ENCODE measurements around the gene PFDN5. TPM values are rescaled to one million over a fixed set of nuclear protein-coding genes. Genes with fewer than 3 reads are reported as not detected.

The PFDN5 gene
- 1,442 TPM for polyA plus RNA-seq

- peaks cover 15 to 34% (median 33%) of the 10 kb centered on the region in 3 donors for H3K4me1 Mint-ChIP-seq
Observed at GRCh38 chr12:53295070-53295890, at the start of gene PFDN5. Gene PFDN5 (plus strand): TSS chr12:53295542. CDS start chr12:53295568, 26 bp downstream.

GRCh38 chr12:53251477-53252348, 43.6 kb upstream of the PFDN5 start:
- Mint-ChIP-seq H3K4me1 (peaks cover 15 to 35% (median 24%) of the 10 kb centered on the region in 3 donors), H3K27ac (peak overlapping the region; percentile 86 to 95 (median 94)), H3K4me3 (peak overlapping the region; percentile 96 to 99 (median 99)), H3K9me3 (no peaks in the 10 kb centered on the region), H3K36me3 (peaks cover 4% of the 10 kb centered on the region), H3K27me3 (no peaks in the 10 kb centered on the region)

More at GRCh38 chr12:53295070-53295890, at the start of gene PFDN5:
- Mint-ChIP-seq H3K9me3 (no peaks in the 10 kb centered on the region), H3K36me3 (peaks cover 7% of the 10 kb centered on the region), H3K4me3 (peak within 1 kb of the TSS; percentile 95 to 100 (median 99)), H3K27ac (peak within 1 kb of the TSS; percentile 87 to 99 (median 99)), H3K27me3 (no peaks in the 10 kb centered on the region)

GRCh38 chr12:53252349-53252916, 42.9 kb upstream of the PFDN5 start:
- H3K27ac Mint-ChIP-seq: peak overlapping the region; percentile 73 to 94 (median 86)
- no peaks in the 10 kb centered on the region for H3K27me3 Mint-ChIP-seq
- H3K4me1 Mint-ChIP-seq: peaks cover 15 to 36% (median 24%) of the 10 kb centered on the region in 3 donors
- H3K36me3 Mint-ChIP-seq: peaks cover 4% of the 10 kb centered on the region
- no peaks in the 10 kb centered on the region for H3K9me3 Mint-ChIP-seq
- peak overlapping the region; percentile 96 to 99 (median 99) for H3K4me3 Mint-ChIP-seq

- H3K9me3 Mint-ChIP-seq: no peaks in the 10 kb centered on the region
- H3K36me3 Mint-ChIP-seq: peaks cover 4% of the 10 kb centered on the region
- peak overlapping the region; percentile 96 to 99 (median 99) for H3K4me3 Mint-ChIP-seq
- peak overlapping the region; percentile 73 to 94 (median 86) for H3K27ac Mint-ChIP-seq
- peaks cover 19 to 39% (median 26%) of the 10 kb centered on the region in 3 donors for H3K4me1 Mint-ChIP-seq
- no peaks in the 10 kb centered on the region for H3K27me3 Mint-ChIP-seq
Observed at GRCh38 chr12:53253298-53253697, 42.0 kb upstream of the PFDN5 start.

- Mint-ChIP-seq H3K27ac (peak overlapping the region in 1 of 3 donors; percentile 80), H3K27me3 (no peaks in the 10 kb centered on the region), H3K9me3 (no peaks in the 10 kb centered on the region), H3K4me3 (peak overlapping the region in 3 of 4 donors; percentile 9 to 96 (median 51)), H3K36me3 (peaks cover 4% of the 10 kb centered on the region), H3K4me1 (peaks cover 19 to 46% (median 26%) of the 10 kb centered on the region in 3 donors)
Observed at GRCh38 chr12:53254816-53255545, 40.4 kb upstream of the PFDN5 start.

GRCh38 chr12:53255996-53256395, 39.3 kb upstream of the PFDN5 start:
- H3K4me3 Mint-ChIP-seq: peak overlapping the region; percentile 51 to 90 (median 82)
- no peaks in the 10 kb centered on the region for H3K27me3 Mint-ChIP-seq
- H3K36me3 Mint-ChIP-seq: peaks cover 4% of the 10 kb centered on the region
- peaks cover 19 to 46% (median 26%) of the 10 kb centered on the region in 3 donors for H3K4me1 Mint-ChIP-seq
- H3K27ac Mint-ChIP-seq: peak overlapping the region; percentile 75 to 90 (median 80)
- no peaks in the 10 kb centered on the region for H3K9me3 Mint-ChIP-seq

- Mint-ChIP-seq H3K4me1 (peaks cover 11 to 29% (median 19%) of the 10 kb centered on the region in 3 donors), H3K9me3 (no peaks in the 10 kb centered on the region), H3K4me3 (peak overlapping the region in 1 of 4 donors; percentile 65), H3K36me3 (peaks cover 2% of the 10 kb centered on the region), H3K27me3 (no peaks in the 10 kb centered on the region), H3K27ac (peak overlapping the region in 2 of 3 donors; percentile 48 to 63)
Observed at GRCh38 chr12:53258541-53259539, 36.5 kb upstream of the PFDN5 start.

GRCh38 chr12:53259891-53260290, 35.5 kb upstream of the PFDN5 start:
- Mint-ChIP-seq H3K27me3 (no peaks in the 10 kb centered on the region), H3K36me3 (no peaks in the 10 kb centered on the region), H3K9me3 (no peaks in the 10 kb centered on the region), H3K4me3 (no peak overlapping the region), H3K27ac (no peak overlapping the region), H3K4me1 (peaks cover 11 to 27% (median 16%) of the 10 kb centered on the region in 3 donors)

GRCh38 chr12:53265783-53266182, 29.6 kb upstream of the PFDN5 start:
- Mint-ChIP-seq H3K36me3 (no peaks in the 10 kb centered on the region), H3K4me3 (no peak overlapping the region)

GRCh38 chr12:53267306-53267998, 27.9 kb upstream of the PFDN5 start:
- H3K4me1 Mint-ChIP-seq: peaks cover 16 to 20% (median 19%) of the 10 kb centered on the region in 3 donors
- H3K9me3 Mint-ChIP-seq: no peaks in the 10 kb centered on the region
- H3K4me3 Mint-ChIP-seq: peak overlapping the region; percentile 96 to 99 (median 98)
- no peaks in the 10 kb centered on the region for H3K27me3 Mint-ChIP-seq
- H3K36me3 Mint-ChIP-seq: no peaks in the 10 kb centered on the region
- H3K27ac Mint-ChIP-seq: peak overlapping the region; percentile 81 to 98 (median 94)

More at GRCh38 chr12:53265783-53266182, 29.6 kb upstream of the PFDN5 start:
- H3K27ac Mint-ChIP-seq: no peak overlapping the region
- H3K27me3 Mint-ChIP-seq: no peaks in the 10 kb centered on the region
- peaks cover 16 to 19% (median 17%) of the 10 kb centered on the region in 3 donors for H3K4me1 Mint-ChIP-seq
- no peaks in the 10 kb centered on the region for H3K9me3 Mint-ChIP-seq

- Mint-ChIP-seq H3K27me3 (no peaks in the 10 kb centered on the region), H3K27ac (peak within 1 kb of the TSS; percentile 81 to 98 (median 94)), H3K4me1 (peaks cover 16 to 19% (median 19%) of the 10 kb centered on the region in 3 donors), H3K9me3 (no peaks in the 10 kb centered on the region), H3K4me3 (peak within 1 kb of the TSS; percentile 96 to 99 (median 98)), H3K36me3 (no peaks in the 10 kb centered on the region)
Observed at GRCh38 chr12:53267999-53268629, 27.2 kb upstream of the PFDN5 start, which contains the start of gene ESPL1. Gene ESPL1 (plus strand): TSS chr12:53268299. CDS start chr12:53268767, 468 bp downstream.

All from IgD-negative memory B cell (primary cell).